Prostate gland (tissue), 2 donors: ENCODE results near the gene B4GALT7. TPM values are rescaled to one million over a fixed set of nuclear protein-coding genes. Genes with fewer than 3 reads are reported as not detected.

Source experiments
- DNase-seq: peaks from one replicate; pipeline ENCODE4 v3.0.0-alpha.2; 2019; ENCODE audit warnings: low spot score
- H3K27ac ChIP-seq, 2 donors: fragments of 200-600 bp; sonication (generic); 2 replicates each; pipeline ENCODE4 v1.5.1; 2017 to 2019
- H3K27me3 ChIP-seq: fragments of 200-600 bp; sonication (generic); replicated peaks from 2 replicates; pipeline ENCODE4 v1.5.1; 2019; ENCODE audit not compliant: insufficient read depth
- H3K36me3 ChIP-seq, 2 donors: fragments of 200-600 bp; sonication (generic); 1 replicate in 1 of 2; 2 replicates in 1 of 2; pipeline versions ENCODE4 v1.5.1 to v1.8.1; 2017 to 2019
- H3K4me1 ChIP-seq: fragments of 200-600 bp; sonication (generic); replicated peaks from 2 replicates; pipeline ENCODE4 v1.5.1; 2019
- H3K4me3 ChIP-seq, 2 donors: fragments of 200-600 bp; sonication (generic); 2 replicates each; pipeline ENCODE4 v1.5.1; 2017 to 2019
- H3K9me3 ChIP-seq: fragments of 200-600 bp; sonication (generic); 2 replicates; pipeline ENCODE4 v1.5.1; 2017
- CTCF ChIP-seq, 4 experiments: fragments of 200-600 bp in 2 of 4; fragments of 450-650 bp in 2 of 4; sonication (generic) in 2 of 4; IDR thresholded peaks; 1 replicate in 3 of 4; 2 replicates in 1 of 4; pipeline ENCODE4 v1.5.1; 2016 to 2019; ENCODE audit warnings: antibody characterized with exemption in 4 of 4, mild to moderate bottlenecking in 2 of 4, moderate library complexity in 2 of 4
- POLR2A ChIP-seq: fragments of 450-650 bp; IDR thresholded peaks from one replicate; pipeline ENCODE4 v1.6.1; 2016; ENCODE audit warnings: antibody characterized with exemption, mild to moderate bottlenecking
- POLR2AphosphoS5 ChIP-seq: sonication (generic); formaldehyde crosslinking; IDR thresholded peaks from one replicate; pipeline ENCODE4 v1.6.1; 2017; ENCODE audit warnings: antibody characterized with exemption
- WGBS: methylation state at CpG from one replicate; pipeline ENCODE4 v1.1.5; 2018; 5-methylcytosine and 5-hydroxymethylcytosine counted together
- intact Hi-C: fragments of 100-400 bp; cut with DNase I; formaldehyde crosslinking; loops from one replicate; pipeline ENCODE4 v1.14.2; 2022
- total RNA-seq, 2 donors: library from RNA; depleted of rRNA; stranded (reverse); fragments of >200 nt; gene quantifications; one replicate each; pipeline ENCODE4 v1.1.0, GENCODE V29; 2016

The B4GALT7 gene
- total RNA-seq, 2 donors from 2014 or later: 41.6 to 66.2 TPM

- Histone ChIP-seq H3K4me1 (peaks cover 2% of the 10 kb centered on the region), H3K9me3 (no peaks in the 10 kb centered on the region), H3K27ac (no peak overlapping the region), H3K4me3 (no peak overlapping the region), H3K36me3 (no peaks in the 10 kb centered on the region), H3K27me3 (no peaks in the 10 kb centered on the region)
- intact Hi-C loops: no loop called here
- no peak for DNase-seq
- TF ChIP-seq POLR2A (no peak), POLR2AphosphoS5 (no peak), CTCF (IDR thresholded peaks at IDR 0.05) (no peak)
- 24% methylated on average over 13 of the region's 13 CpGs for WGBS
These were observed 11.5 kb upstream of the B4GALT7 start for GRCh38 chr5:177588413-177588909.

GRCh38 chr5:177590406-177590805 is 9.5 kb upstream of the B4GALT7 start:
- 80% methylated on average over 1 of the region's 1 CpG for WGBS

GRCh38 chr5:177591690-177592009 is 8.3 kb upstream of the B4GALT7 start:
- Histone ChIP-seq H3K27ac (no peak overlapping the region), H3K4me3 (peak overlapping the region; percentile 91), H3K4me1 (peaks cover 3% of the 10 kb centered on the region), H3K36me3 (peaks cover 11 to 14% of the 10 kb centered on the region in 2 donors), H3K9me3 (no peaks in the 10 kb centered on the region), H3K27me3 (no peaks in the 10 kb centered on the region)
- TF ChIP-seq POLR2A (no peak), CTCF (IDR thresholded peaks at IDR 0.05) (no peak), POLR2AphosphoS5 (no peak)
- intact Hi-C loops: loop anchor here (5.0 kb wide), 1 partner anchor 54 kb away; no protein-coding TSS in a partner anchor
- DNase-seq: no peak
- 14% methylated on average over 8 of the region's 8 CpGs for WGBS

More at GRCh38 chr5:177590406-177590805, 9.5 kb upstream of the B4GALT7 start:
- H3K9me3 ChIP-seq: no peaks in the 10 kb centered on the region
- no peak overlapping the region for H3K27ac ChIP-seq
- peaks cover 3% of the 10 kb centered on the region for H3K4me1 ChIP-seq
- no peak overlapping the region for H3K4me3 ChIP-seq
- H3K27me3 ChIP-seq: no peaks in the 10 kb centered on the region
- peaks cover 1 to 9% of the 10 kb centered on the region in 2 donors for H3K36me3 ChIP-seq
- no peak for DNase-seq
- intact Hi-C loops: loop anchor here (5.0 kb wide), 1 partner anchor 53 kb away; no protein-coding TSS in a partner anchor
- TF ChIP-seq CTCF (IDR thresholded peaks at IDR 0.05) (no peak), POLR2A (no peak), POLR2AphosphoS5 (no peak)

GRCh38 chr5:177592010-177592834 is 7.7 kb upstream of the B4GALT7 start, which contains the start of gene TMED9:
TMED9 (plus strand) TSS chr5:177592203; CDS start chr5:177592215, 12 bp downstream.
- Histone ChIP-seq H3K4me3 (peak within 1 kb of the TSS; percentile 91), H3K27me3 (no peaks in the 10 kb centered on the region), H3K4me1 (peaks cover 3% of the 10 kb centered on the region), H3K36me3 (peaks cover 11 to 14% of the 10 kb centered on the region in 2 donors), H3K27ac (peak within 1 kb of the TSS; percentile 73 to 75), H3K9me3 (no peaks in the 10 kb centered on the region)
- intact Hi-C loops: loop anchor here (5.0 kb wide), 1 partner anchor 55 kb away; no protein-coding TSS in a partner anchor
- under 1% methylated on average over 61 of the region's 71 CpGs for WGBS
- TF ChIP-seq CTCF (IDR thresholded peaks at IDR 0.05) (peak in 2 of 4 experiments; percentile 51 to 66), POLR2AphosphoS5 (peak; percentile 68), POLR2A (peak; percentile 96)
- peak; percentile 86 for DNase-seq
